H9 (cell line): ENCODE results near the gene MPHOSPH6. TPM values are rescaled to one million over a fixed set of nuclear protein-coding genes. Genes with fewer than 3 reads are reported as not detected.

Experiments
- DNase-seq: peaks from one replicate; pipeline ENCODE4 v3.0.0-alpha.2; 2017
- H2AFZ ChIP-seq: one replicate; pipeline ENCODE4 v1.6.1; 2013; ENCODE audit warnings: mild to moderate bottlenecking, low read length, control low read depth, moderate library complexity
- H2AK5ac ChIP-seq: 2 replicates; pipeline ENCODE4 v1.6.1; 2013; ENCODE audit warnings: low read length, control low read depth, mixed read lengths; ENCODE audit not compliant: insufficient read length
- H2BK120ac ChIP-seq: one replicate; pipeline ENCODE4 v1.6.1; 2013; ENCODE audit warnings: low read depth, mild to moderate bottlenecking, low read length, control low read depth, inconsistent platforms; ENCODE audit not compliant: poor library complexity, severe bottlenecking
- H2BK12ac ChIP-seq: 2 replicates; pipeline ENCODE4 v1.6.1; 2013; ENCODE audit warnings: low read length, control low read depth, mixed read lengths, low read depth; ENCODE audit not compliant: insufficient read length
- H2BK15ac ChIP-seq: 2 replicates; pipeline ENCODE4 v1.6.1; 2013; ENCODE audit warnings: low read depth, low read length, control low read depth
- H2BK20ac ChIP-seq: one replicate; pipeline ENCODE4 v1.6.1; 2013; ENCODE audit warnings: low read depth, mild to moderate bottlenecking, low read length, control low read depth, inconsistent platforms; ENCODE audit not compliant: poor library complexity, severe bottlenecking
- H2BK5ac ChIP-seq: 2 replicates; pipeline ENCODE4 v1.6.1; 2013; ENCODE audit warnings: low read length, control low read depth, mixed read lengths; ENCODE audit not compliant: insufficient read length
- H3K14ac ChIP-seq: 2 replicates; pipeline ENCODE4 v1.6.1; 2013; ENCODE audit warnings: low read length, control low read depth; ENCODE audit not compliant: insufficient read depth
- H3K18ac ChIP-seq: 2 replicates; pipeline ENCODE4 v1.6.1; 2013; ENCODE audit warnings: low read depth, mild to moderate bottlenecking, mixed read lengths, low read length, control low read depth; ENCODE audit not compliant: insufficient read length
- H3K23ac ChIP-seq: 2 replicates; pipeline ENCODE4 v1.6.1; 2013; ENCODE audit warnings: low read length, control low read depth, mixed read lengths, low read depth; ENCODE audit not compliant: insufficient read length
- H3K23me2 ChIP-seq: 2 replicates; pipeline ENCODE4 v1.6.1; 2013; ENCODE audit warnings: low read depth, mild to moderate bottlenecking, mixed read lengths, low read length, control low read depth; ENCODE audit not compliant: insufficient read length, poor library complexity, severe bottlenecking
- H3K27ac ChIP-seq: 2 replicates; pipeline ENCODE4 v1.5.1; 2013; ENCODE audit warnings: low read length, control low read depth, mixed read lengths, low read depth; ENCODE audit not compliant: insufficient read length
- H3K27me3 ChIP-seq: 2 replicates; pipeline ENCODE4 v1.6.1; 2013; ENCODE audit warnings: low read length, control low read depth, inconsistent platforms; ENCODE audit not compliant: insufficient read depth
- H3K4ac ChIP-seq: 2 replicates; pipeline ENCODE4 v1.6.1; 2013; ENCODE audit warnings: low read depth, mild to moderate bottlenecking, control low read depth, inconsistent platforms, low read length, moderate library complexity
- H3K4me1 ChIP-seq: 2 replicates; pipeline ENCODE4 v1.6.1; 2013; ENCODE audit warnings: low read length, control low read depth, inconsistent platforms; ENCODE audit not compliant: insufficient read depth
- H3K4me2 ChIP-seq: 2 replicates; pipeline ENCODE4 v1.6.1; 2013; ENCODE audit warnings: low read length, control low read depth, mixed read lengths; ENCODE audit not compliant: insufficient read length, insufficient read depth
- H3K56ac ChIP-seq: 2 replicates; pipeline ENCODE4 v1.6.1; 2013; ENCODE audit warnings: low read depth, mild to moderate bottlenecking, mixed read lengths, low read length, control low read depth; ENCODE audit not compliant: insufficient read length
- H3K79me1 ChIP-seq: 2 replicates; pipeline ENCODE4 v1.6.1; 2013; ENCODE audit warnings: low read depth, mild to moderate bottlenecking, moderate library complexity, low read length, control low read depth, inconsistent platforms; ENCODE audit not compliant: insufficient read depth, poor library complexity, severe bottlenecking
- H3K79me2 ChIP-seq: 2 replicates; pipeline ENCODE4 v1.6.1; 2013; ENCODE audit warnings: low read length, control low read depth, inconsistent platforms; ENCODE audit not compliant: insufficient read depth
- H3K9ac ChIP-seq: 2 replicates; pipeline ENCODE4 v1.6.1; 2013; ENCODE audit warnings: low read length, control low read depth, mixed read lengths; ENCODE audit not compliant: insufficient read length; ENCODE audit errors: extremely low read depth
- H3K9me3 ChIP-seq: one replicate; pipeline ENCODE4 v1.6.1; 2013; ENCODE audit warnings: low read depth, low read length, inconsistent platforms; ENCODE audit not compliant: control insufficient read depth
- H3T11ph ChIP-seq: one replicate; pipeline ENCODE4 v1.6.1; 2013; ENCODE audit warnings: mild to moderate bottlenecking, low read length, control low read depth, inconsistent platforms
- H4K20me1 ChIP-seq: one replicate; pipeline ENCODE4 v1.6.1; 2013; ENCODE audit not compliant: control insufficient read depth, insufficient read length, insufficient read depth
- H4K5ac ChIP-seq: 2 replicates; pipeline ENCODE4 v1.6.1; 2013; ENCODE audit warnings: low read depth, mild to moderate bottlenecking, mixed read lengths, low read length, control low read depth; ENCODE audit not compliant: insufficient read length
- H4K8ac ChIP-seq: replicated peaks from 2 replicates; pipeline ENCODE4 v1.6.1; 2013; ENCODE audit warnings: low read length, control low read depth, mixed read lengths, low read depth; ENCODE audit not compliant: insufficient read length
- H4K91ac ChIP-seq: 2 replicates; pipeline ENCODE4 v1.6.1; 2013; ENCODE audit warnings: low read depth, mild to moderate bottlenecking, moderate library complexity, mixed read lengths, low read length, control low read depth; ENCODE audit not compliant: insufficient read length
- H3K27ac Mint-ChIP-seq, 3 experiments: 2 replicates in 2 of 3; 3 replicates in 1 of 3; pipeline ENCODE4 v1.8.0; 2020 to 2021; ENCODE audit warnings: mixed read lengths in 3 of 3, mild to moderate bottlenecking in 1 of 3, moderate library complexity in 1 of 3
- H3K27me3 Mint-ChIP-seq: 2 replicates; pipeline ENCODE4 v1.8.0; 2021; ENCODE audit warnings: low read depth, mild to moderate bottlenecking, moderate library complexity, mixed read lengths
- H3K36me3 Mint-ChIP-seq, 3 experiments: 2 replicates in 2 of 3; 3 replicates in 1 of 3; pipeline ENCODE4 v1.8.0; 2020 to 2021; ENCODE audit warnings: low read depth in 3 of 3, mixed read lengths in 3 of 3; ENCODE audit not compliant: insufficient read depth in 1 of 3
- H3K4me1 Mint-ChIP-seq, 2 experiments: 2 replicates each; pipeline ENCODE4 v1.8.0; 2020; ENCODE audit warnings: mixed read lengths in 2 of 2
- H3K4me3 Mint-ChIP-seq, 2 experiments: 2 replicates in 1 of 2; 3 replicates in 1 of 2; pipeline ENCODE4 v1.8.0; 2020 to 2021; ENCODE audit warnings: mild to moderate bottlenecking in 2 of 2, mixed read lengths in 2 of 2, moderate library complexity in 1 of 2
- H3K9me3 Mint-ChIP-seq, 2 experiments: 2 replicates in 1 of 2; 3 replicates in 1 of 2; pipeline ENCODE4 v1.8.0; 2020; ENCODE audit warnings: mild to moderate bottlenecking in 2 of 2, mixed read lengths in 2 of 2, moderate library complexity in 1 of 2
- WGBS: extraction: QIAGEN DNeasy Blood & Tissue Kit; methylation state at CpG from one replicate; pipeline ENCODE4 v1.1.7; 2013; ENCODE audit warnings: missing lambda C conversion rate, low lambda C conversion rate, mixed read lengths; ENCODE audit not compliant: insufficient read length; ENCODE audit errors: extremely low coverage; 5-methylcytosine and 5-hydroxymethylcytosine counted together
- total RNA-seq: library from RNA; stranded (reverse); gene quantifications from 2 replicates; pipeline ENCODE4 v1.2.1, GENCODE V29; 2021
- TF ChIP-seq, protein P1 (sequence below): fragments of 200-600 bp; sonication (generic); conservative IDR thresholded peaks from 3 replicates; pipeline ENCODE4 v1.8.0; 2021; ENCODE audit warnings: antibody characterized with exemption, mild to moderate bottlenecking

Gene MPHOSPH6
- total RNA-seq, 1 experiment from 2014 or later = 38.3 TPM

DNA sequence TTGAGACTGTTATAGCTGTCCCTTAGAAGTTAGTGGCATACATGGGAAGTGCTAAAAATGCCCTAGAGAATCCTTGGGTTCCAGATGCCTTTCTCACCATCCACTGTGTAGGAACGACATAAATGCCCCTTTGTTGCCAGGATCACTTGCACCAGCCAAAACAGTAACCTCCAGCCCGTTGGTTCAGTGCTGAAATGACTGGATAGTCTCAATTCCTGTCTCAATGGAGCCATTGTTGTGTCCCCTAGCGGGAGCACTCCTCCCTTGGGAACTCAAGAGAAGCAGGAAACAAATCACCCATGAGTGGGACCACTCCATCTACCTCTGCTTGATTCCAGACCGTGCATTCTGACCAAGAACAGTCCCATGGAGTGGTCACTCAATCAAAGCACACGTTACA lies 23.1 kb downstream of the MPHOSPH6 start:
- Histone ChIP-seq H3K23ac (no peak overlapping the region), H3K56ac (no peak overlapping the region), H4K20me1 (no peaks in the 10 kb centered on the region), H3K27me3 (no peaks in the 10 kb centered on the region), H2BK5ac (no peak overlapping the region), H3K14ac (no peak overlapping the region), H3K79me2 (no peaks in the 10 kb centered on the region), H4K5ac (no peak overlapping the region), H2BK15ac (no peak overlapping the region), H2BK20ac (no peak overlapping the region), H3K79me1 (no peaks in the 10 kb centered on the region), H4K91ac (no peak overlapping the region), H3K4ac (no peak overlapping the region), H3T11ph (no peak overlapping the region), H2AFZ (no peak overlapping the region), H2BK12ac (no peak overlapping the region), H3K9ac (no peak overlapping the region), H3K27ac (no peak overlapping the region), H3K18ac (no peak overlapping the region), H3K23me2 (peaks cover 3% of the 10 kb centered on the region), H2BK120ac (no peak overlapping the region), H2AK5ac (no peak overlapping the region), H3K4me1 (no peaks in the 10 kb centered on the region), H4K8ac (no peak overlapping the region), H3K9me3 (no peaks in the 10 kb centered on the region), H3K4me2 (no peak overlapping the region)
- H3K9me3 Mint-ChIP-seq = no peaks in the 10 kb centered on the region; a peak in 1 of 5 replicates
- peaks cover 0 to 10% of the 10 kb centered on the region in 2 experiments; a peak in 1 of 4 replicates for H3K4me1 Mint-ChIP-seq
- no peak overlapping the region for H3K4me3 Mint-ChIP-seq
- no peak for DNase-seq
- H3K27ac Mint-ChIP-seq = no peak overlapping the region
- TF ChIP-seq, protein P1, sequence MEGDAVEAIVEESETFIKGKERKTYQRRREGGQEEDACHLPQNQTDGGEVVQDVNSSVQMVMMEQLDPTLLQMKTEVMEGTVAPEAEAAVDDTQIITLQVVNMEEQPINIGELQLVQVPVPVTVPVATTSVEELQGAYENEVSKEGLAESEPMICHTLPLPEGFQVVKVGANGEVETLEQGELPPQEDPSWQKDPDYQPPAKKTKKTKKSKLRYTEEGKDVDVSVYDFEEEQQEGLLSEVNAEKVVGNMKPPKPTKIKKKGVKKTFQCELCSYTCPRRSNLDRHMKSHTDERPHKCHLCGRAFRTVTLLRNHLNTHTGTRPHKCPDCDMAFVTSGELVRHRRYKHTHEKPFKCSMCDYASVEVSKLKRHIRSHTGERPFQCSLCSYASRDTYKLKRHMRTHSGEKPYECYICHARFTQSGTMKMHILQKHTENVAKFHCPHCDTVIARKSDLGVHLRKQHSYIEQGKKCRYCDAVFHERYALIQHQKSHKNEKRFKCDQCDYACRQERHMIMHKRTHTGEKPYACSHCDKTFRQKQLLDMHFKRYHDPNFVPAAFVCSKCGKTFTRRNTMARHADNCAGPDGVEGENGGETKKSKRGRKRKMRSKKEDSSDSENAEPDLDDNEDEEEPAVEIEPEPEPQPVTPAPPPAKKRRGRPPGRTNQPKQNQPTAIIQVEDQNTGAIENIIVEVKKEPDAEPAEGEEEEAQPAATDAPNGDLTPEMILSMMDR = no peak
- no peaks in the 10 kb centered on the region for H3K27me3 Mint-ChIP-seq
- H3K36me3 Mint-ChIP-seq = peaks cover 39 to 54% (median 48%) of the 10 kb centered on the region in 3 experiments; a peak in 6 of 7 replicates
- WGBS = no CpG with 5 or more reads among the region's 5 CpGs
